Endothelial cell of umbilical vein (primary cell): ENCODE results near the gene RPGR. TPM values are rescaled to one million over a fixed set of nuclear protein-coding genes. Genes with fewer than 3 reads are reported as not detected.
A peak's percentile ranks its signal among the peaks of the same experiment; 100 is the strongest.

Experiments
- BruUV-seq: library from RNA; stranded (reverse); fragments of 400-500 nt; replicated peaks from 2 replicates; lab custom pipeline; 2021; lab: Mats Ljungman, UMichigan
- CTCF ChIA-PET: fragments of 300-600, 350-600 bp; sonication (Branson Sonifier 250); formaldehyde crosslinking; loops from one replicate; lab custom pipeline; 2021; ENCODE audit warnings: antibody characterized with exemption, inconsistent platforms; lab: Charles Lee
- POLR2A ChIA-PET: fragments of 300-600, 350-600 bp; sonication (Branson Sonifier 250); formaldehyde crosslinking; loops from one replicate; lab custom pipeline; 2021; ENCODE audit warnings: antibody characterized with exemption, inconsistent platforms; lab: Charles Lee
- DNase-seq: peaks from one replicate; pipeline ENCODE4 v3.0.0-alpha.2; 2011; ENCODE audit warnings: low read depth, low spot score
- FAIRE-seq: peaks from 2 replicates; lab custom pipeline; 2011; peaks lifted over from hg19 to GRCh38; lab: Jason Lieb, UNC
- H2AFZ ChIP-seq: 2 replicates; pipeline ENCODE4 v1.6.0; 2012; ENCODE audit warnings: low read depth, low read length, control low read depth, inconsistent platforms
- H3K27ac ChIP-seq: 2 replicates; pipeline ENCODE4 v1.5.1; 2011; ENCODE audit warnings: low read depth, mild to moderate bottlenecking, control low read depth, low read length, moderate library complexity; ENCODE audit not compliant: insufficient read depth
- H3K27me3 ChIP-seq, 2 experiments: 2 replicates each; pipeline versions ENCODE4 v1.6.0 to v1.6.1; 2011; ENCODE audit warnings: low read length in 2 of 2, mixed read lengths in 1 of 2; ENCODE audit not compliant: control insufficient read depth in 2 of 2, insufficient read depth in 2 of 2
- H3K36me3 ChIP-seq, 2 experiments: 2 replicates in 1 of 2; 3 replicates in 1 of 2; pipeline ENCODE4 v1.5.1; 2011; ENCODE audit warnings: low read length in 2 of 2, mild to moderate bottlenecking in 1 of 2, moderate library complexity in 1 of 2; ENCODE audit not compliant: control insufficient read depth in 2 of 2, insufficient read depth in 2 of 2; ENCODE audit errors: extremely low read depth in 1 of 2
- H3K4me1 ChIP-seq: 3 replicates; pipeline ENCODE4 v1.5.1; 2011; ENCODE audit warnings: mild to moderate bottlenecking, low read length; ENCODE audit not compliant: control insufficient read depth, insufficient read depth; ENCODE audit errors: extremely low read depth
- H3K4me2 ChIP-seq: 2 replicates; pipeline ENCODE4 v1.6.1; 2011; ENCODE audit warnings: low read length, control low read depth, mixed read lengths; ENCODE audit not compliant: insufficient read depth
- H3K4me3 ChIP-seq, 3 experiments: fragments of 200-600 bp in 1 of 3; sonication (generic), shearing (Covaris generic) in 1 of 3; replicated peaks in 1 of 3; 2 replicates each; pipeline ENCODE4 v1.5.1; 2011 to 2016; ENCODE audit warnings: control low read depth in 3 of 3, low read length in 3 of 3, mild to moderate bottlenecking in 2 of 3, inconsistent platforms in 1 of 3, low read depth in 1 of 3, moderate library complexity in 1 of 3; ENCODE audit not compliant: insufficient read depth in 1 of 3
- H3K79me2 ChIP-seq: 2 replicates; pipeline ENCODE4 v1.6.0; 2012; ENCODE audit warnings: low read length, inconsistent platforms; ENCODE audit not compliant: control insufficient read depth, insufficient read depth
- H3K9ac ChIP-seq: replicated peaks from 2 replicates; pipeline ENCODE3; 2011; ENCODE audit warnings: low read length, control low read depth; ENCODE audit not compliant: insufficient read depth; ENCODE audit errors: extremely low read depth
- H3K9me1 ChIP-seq: replicated peaks from 3 replicates; pipeline ENCODE4 v1.6.0; 2011; ENCODE audit warnings: mild to moderate bottlenecking, low read length; ENCODE audit not compliant: control insufficient read depth, insufficient read depth; ENCODE audit errors: extremely low read depth
- H3K9me3 ChIP-seq: replicated peaks from 2 replicates; pipeline ENCODE4 v1.5.1; 2012; ENCODE audit warnings: low read length, inconsistent platforms; ENCODE audit not compliant: control insufficient read depth, insufficient read depth
- H4K20me1 ChIP-seq: replicated peaks from 2 replicates; pipeline ENCODE3; 2011; ENCODE audit warnings: mild to moderate bottlenecking, low read length; ENCODE audit not compliant: control insufficient read depth, insufficient read depth; ENCODE audit errors: extremely low read depth
- CTCF ChIP-seq, 2 donors: IDR thresholded peaks; 1 replicate in 1 of 2; 2 replicates in 1 of 2; pipeline ENCODE4 v1.5.1; 2011; ENCODE audit warnings: low read length in 2 of 2, mild to moderate bottlenecking in 2 of 2, moderate library complexity in 2 of 2, control low read depth in 1 of 2, inconsistent platforms in 1 of 2, low read depth in 1 of 2; ENCODE audit not compliant: insufficient read depth in 1 of 2; ENCODE audit errors: extremely low read depth in 1 of 2
- EZH2 ChIP-seq: IDR thresholded peaks from 2 replicates; pipeline ENCODE4 v1.6.1; 2012; ENCODE audit warnings: borderline replicate concordance, low read depth, mild to moderate bottlenecking, moderate library complexity, low read length, inconsistent platforms; ENCODE audit not compliant: severe bottlenecking
- FOS ChIP-seq: IDR thresholded peaks from 2 replicates; pipeline ENCODE4 v1.6.1; 2011; ENCODE audit warnings: mild to moderate bottlenecking, low read length, moderate library complexity, borderline replicate concordance; ENCODE audit not compliant: insufficient read depth
- GATA2 ChIP-seq: IDR thresholded peaks from 2 replicates; pipeline ENCODE4 v1.7.0; 2011; ENCODE audit warnings: low read depth, mild to moderate bottlenecking, moderate library complexity, mixed read lengths, low read length; ENCODE audit not compliant: insufficient read length, insufficient read depth
- JUN ChIP-seq: IDR thresholded peaks from 2 replicates; pipeline ENCODE4 v1.6.1; 2011; ENCODE audit warnings: borderline replicate concordance, low read depth; ENCODE audit not compliant: insufficient read length, insufficient read depth
- MAX ChIP-seq: IDR thresholded peaks from 2 replicates; pipeline ENCODE4 v1.6.1; 2011; ENCODE audit not compliant: insufficient read depth, insufficient read length
- MYC ChIP-seq: IDR thresholded peaks from one replicate; pipeline ENCODE4 v1.6.1; 2011; ENCODE audit warnings: mild to moderate bottlenecking, low read depth, low read length
- POLR2A ChIP-seq: IDR thresholded peaks from 2 replicates; pipeline ENCODE4 v1.6.1; 2012; ENCODE audit warnings: low read depth, mild to moderate bottlenecking, control low read depth, low read length
- POLR2AphosphoS5 ChIP-seq: IDR thresholded peaks from 2 replicates; pipeline ENCODE4 v1.6.1; 2012; ENCODE audit warnings: low read depth, mild to moderate bottlenecking, control low read depth, low read length, moderate library complexity; ENCODE audit not compliant: insufficient read depth
- dilution Hi-C: fragments of 300-500 bp; cut with MboI; formaldehyde crosslinking; loops from one replicate; pipeline ENCODE4 v1.15.0; 2019; ENCODE audit warnings: low sequenced_read_pairs; ENCODE audit not compliant: extremely low pct_ligation_motif_present
- intact Hi-C: fragments of 100-400 bp; cut with micrococcal nuclease; formaldehyde crosslinking; loops from one replicate; pipeline ENCODE4 v1.10.0; 2022
- polyA plus RNA-seq, 4 experiments: library from polyadenylated mRNA; depleted of rRNA in 3 of 4; stranded (reverse) in 3 of 4; unstranded in 1 of 4; fragments of >200 nt; gene quantifications; 2 replicates each; pipeline versions ENCODE4 v1.2.1 to v1.2.3, GENCODE V29; 2011 to 2012; ENCODE audit warnings: missing spikeins in 1 of 4
- total RNA-seq: library from RNA; stranded (reverse); gene quantifications from 2 replicates; pipeline ENCODE4 v1.2.3, GENCODE V29; 2021

The RPGR gene
- total and polyA plus RNA-seq, 2 donors (not counting 3 experiments of a cell fraction or from before 2014, with no cell fraction given) = 2.7 to 24.0 TPM

GRCh38 chrX:38225093-38225492, 102.2 kb downstream of the RPGR start:
- no peak for FAIRE-seq
- H3K4me2 ChIP-seq = no peak overlapping the region

GRCh38 chrX:38224160-38224559, 103.1 kb downstream of the RPGR start:
- POLR2A ChIA-PET = no interaction called here
- Histone ChIP-seq H3K9me1 (no peaks in the 10 kb centered on the region), H3K79me2 (peaks cover 13% of the 10 kb centered on the region), H3K4me2 (no peak overlapping the region), H4K20me1 (no peaks in the 10 kb centered on the region), H3K4me3 (no peak overlapping the region), H3K36me3 (no peaks in the 10 kb centered on the region), H3K9me3 (no peaks in the 10 kb centered on the region), H3K9ac (no peak overlapping the region), H2AFZ (no peak overlapping the region), H3K27me3 (no peaks in the 10 kb centered on the region), H3K27ac (no peak overlapping the region), H3K4me1 (peaks cover 8% of the 10 kb centered on the region)
- dilution Hi-C loops (no loop called here), intact Hi-C loops (loop anchor here (5.0 kb wide), 1 partner anchor 38 kb away; no protein-coding TSS in a partner anchor)
- DNase-seq (no peak), FAIRE-seq (no peak)
- CTCF ChIA-PET = interaction anchor here (1.1 kb wide), 1 partner anchor 103 kb away, joined by 3 read pairs; the partner anchor contains the start of gene RPGR
- TF ChIP-seq MAX (no peak), FOS (no peak), EZH2 (no peak), POLR2AphosphoS5 (no peak), JUN (no peak), CTCF (IDR thresholded peaks at IDR 0.05; ENCODE audit: extremely low read depth in 1 of 2, insufficient read depth in 1 of 2, low read depth in 1 of 2, low read length in 2 of 2) (no peak), MYC (no peak), POLR2A (no peak), GATA2 (no peak)
- BruUV-seq = no TSS peak

More at GRCh38 chrX:38225093-38225492, 102.2 kb downstream of the RPGR start:
- Histone ChIP-seq H3K4me3 (no peak overlapping the region), H2AFZ (peak overlapping the region; percentile 15), H3K9me3 (no peaks in the 10 kb centered on the region), H3K79me2 (peaks cover 4% of the 10 kb centered on the region), H4K20me1 (no peaks in the 10 kb centered on the region), H3K9me1 (no peaks in the 10 kb centered on the region), H3K27ac (no peak overlapping the region), H3K36me3 (no peaks in the 10 kb centered on the region), H3K9ac (no peak overlapping the region), H3K4me1 (peaks cover 2% of the 10 kb centered on the region), H3K27me3 (no peaks in the 10 kb centered on the region)
- no TSS peak for BruUV-seq
- CTCF ChIA-PET = interaction anchor here (1.7 kb wide), 1 partner anchor 14 kb away, joined by 4 read pairs; no protein-coding TSS in a partner anchor
- intact Hi-C loops (no loop called here), dilution Hi-C loops (no loop called here)
- POLR2A ChIA-PET = no interaction called here
- DNase-seq = no peak
- no peak for TF ChIP-seq POLR2AphosphoS5
